HS-27A (cell line): ENCODE results near the gene CH25H.
"Not testable (repeated sequence)": the region's sequence is repeated elsewhere in the genome, so short reads cannot be mapped to it uniquely, and the experiment has no call there.

ENCODE experiments used
- DNase-seq: peaks from one replicate; pipeline ENCODE4 v3.0.0-alpha.2; 2012; ENCODE audit warnings: low read depth, missing footprints

The CH25H gene, protein sequence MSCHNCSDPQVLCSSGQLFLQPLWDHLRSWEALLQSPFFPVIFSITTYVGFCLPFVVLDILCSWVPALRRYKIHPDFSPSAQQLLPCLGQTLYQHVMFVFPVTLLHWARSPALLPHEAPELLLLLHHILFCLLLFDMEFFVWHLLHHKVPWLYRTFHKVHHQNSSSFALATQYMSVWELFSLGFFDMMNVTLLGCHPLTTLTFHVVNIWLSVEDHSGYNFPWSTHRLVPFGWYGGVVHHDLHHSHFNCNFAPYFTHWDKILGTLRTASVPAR

DNA sequence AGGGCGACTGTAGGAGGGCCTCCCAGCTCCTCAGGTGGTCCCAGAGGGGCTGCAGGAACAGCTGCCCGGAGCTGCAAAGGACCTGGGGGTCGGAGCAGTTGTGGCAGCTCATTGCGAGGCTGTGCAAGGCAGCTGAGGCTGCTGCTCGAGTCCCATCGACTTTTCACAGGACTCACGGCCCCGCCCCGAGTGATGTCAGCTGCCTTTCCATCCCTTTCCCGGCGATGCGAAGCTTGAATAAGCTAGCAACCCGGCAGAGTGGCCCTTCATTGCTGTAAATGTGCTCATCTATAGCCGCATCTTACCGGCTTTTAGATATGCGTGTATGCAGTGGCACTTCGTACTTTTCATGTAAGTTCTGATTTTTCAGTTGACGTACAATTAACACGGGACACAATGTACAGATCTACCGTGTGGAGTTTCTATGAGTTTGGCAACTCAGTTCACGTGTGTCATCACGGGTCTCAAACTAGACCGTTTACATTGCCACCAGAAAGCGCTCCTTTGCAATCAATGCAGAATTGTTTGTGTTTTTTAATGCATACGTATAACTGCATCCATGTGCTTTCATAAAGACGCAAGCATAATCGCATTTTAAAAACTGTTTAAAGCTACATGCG is at the start of gene CH25H:
Gene CH25H (minus strand): TSS at position 137 of the 620 bp plus-strand sequence. CDS start 25 bp downstream, at position 112.
- DNase-seq: no peak

DNA sequence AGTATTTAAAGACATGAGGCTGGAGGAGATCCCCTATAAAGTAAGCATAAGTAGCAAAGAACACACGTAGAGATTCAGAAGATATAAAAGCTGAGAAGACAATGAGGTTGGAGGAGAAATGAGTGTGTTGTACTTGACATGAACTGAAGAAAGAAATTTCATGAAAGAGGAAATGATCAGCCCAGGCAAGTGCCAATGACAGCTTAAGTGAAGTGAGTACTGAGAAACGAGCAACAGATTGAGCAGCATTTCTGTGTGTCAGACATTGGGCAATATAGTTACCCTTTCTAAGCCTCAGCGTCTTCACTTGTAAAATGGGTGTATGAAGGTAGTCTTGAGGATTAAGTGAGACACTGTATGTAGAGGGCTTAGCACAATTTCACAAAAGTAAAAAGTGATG is 49.2 kb upstream of the CH25H start:
- DNase-seq: no peak

DNA sequence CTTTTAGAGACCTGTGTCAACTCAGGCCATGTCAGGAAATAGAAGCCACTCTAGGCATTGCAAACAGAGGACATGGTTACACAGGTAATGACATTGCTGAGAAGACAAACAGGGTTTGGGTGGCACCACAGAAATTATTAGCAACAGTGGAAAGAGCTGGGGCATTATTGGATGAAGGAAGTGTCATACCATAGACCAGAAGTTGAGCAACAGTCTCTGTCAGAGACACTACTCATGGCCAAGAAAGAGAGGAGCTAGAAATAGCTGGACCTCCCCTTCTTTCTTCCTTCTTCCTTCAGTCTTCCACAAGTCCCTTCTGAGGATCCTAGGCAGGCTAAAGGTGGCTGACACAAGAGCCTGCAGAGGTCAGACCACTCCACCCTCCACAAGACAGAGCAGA is 48.7 kb upstream of the CH25H start:
- no peak for DNase-seq

DNA sequence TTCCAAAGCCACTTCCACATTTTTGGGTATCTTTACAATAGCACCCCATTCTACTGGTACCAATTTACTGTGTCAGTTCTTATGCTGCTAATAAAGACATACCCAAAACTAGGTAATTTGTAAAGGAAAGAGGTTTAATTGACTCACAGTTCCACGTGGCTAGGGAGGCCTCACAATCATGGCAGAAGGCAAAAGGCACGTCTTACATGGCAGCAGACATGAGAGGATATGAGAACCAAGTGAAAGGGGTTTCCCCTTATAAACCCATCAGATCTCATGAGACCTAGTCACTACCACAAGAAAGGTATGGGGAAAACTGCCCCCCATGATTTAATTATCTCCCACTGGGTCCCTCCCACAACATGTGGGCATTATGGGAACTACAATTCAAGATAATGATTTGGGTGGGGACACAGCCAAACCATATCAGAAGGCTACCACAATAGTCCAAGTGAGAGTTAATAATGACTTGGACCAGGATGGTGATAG is 48.0 kb upstream of the CH25H start:
- not testable (repeated sequence) for DNase-seq

DNA sequence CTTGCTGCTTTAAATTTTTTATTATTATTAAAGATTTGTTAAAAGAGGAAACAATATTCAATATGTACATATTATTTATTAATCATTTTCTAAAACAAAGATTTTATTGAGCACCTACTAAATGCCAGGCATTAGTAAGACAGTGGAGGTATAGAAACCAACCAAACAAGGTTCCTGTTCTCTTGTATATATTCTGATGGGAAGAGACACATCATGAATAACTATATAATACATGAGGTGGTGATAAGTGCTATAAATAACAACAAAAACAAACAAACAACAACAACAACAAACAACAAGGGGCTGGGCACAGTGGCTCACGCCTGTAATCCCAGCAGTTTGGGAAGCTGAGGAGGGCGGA is 45.1 kb upstream of the CH25H start:
- DNase-seq: no peak

DNA sequence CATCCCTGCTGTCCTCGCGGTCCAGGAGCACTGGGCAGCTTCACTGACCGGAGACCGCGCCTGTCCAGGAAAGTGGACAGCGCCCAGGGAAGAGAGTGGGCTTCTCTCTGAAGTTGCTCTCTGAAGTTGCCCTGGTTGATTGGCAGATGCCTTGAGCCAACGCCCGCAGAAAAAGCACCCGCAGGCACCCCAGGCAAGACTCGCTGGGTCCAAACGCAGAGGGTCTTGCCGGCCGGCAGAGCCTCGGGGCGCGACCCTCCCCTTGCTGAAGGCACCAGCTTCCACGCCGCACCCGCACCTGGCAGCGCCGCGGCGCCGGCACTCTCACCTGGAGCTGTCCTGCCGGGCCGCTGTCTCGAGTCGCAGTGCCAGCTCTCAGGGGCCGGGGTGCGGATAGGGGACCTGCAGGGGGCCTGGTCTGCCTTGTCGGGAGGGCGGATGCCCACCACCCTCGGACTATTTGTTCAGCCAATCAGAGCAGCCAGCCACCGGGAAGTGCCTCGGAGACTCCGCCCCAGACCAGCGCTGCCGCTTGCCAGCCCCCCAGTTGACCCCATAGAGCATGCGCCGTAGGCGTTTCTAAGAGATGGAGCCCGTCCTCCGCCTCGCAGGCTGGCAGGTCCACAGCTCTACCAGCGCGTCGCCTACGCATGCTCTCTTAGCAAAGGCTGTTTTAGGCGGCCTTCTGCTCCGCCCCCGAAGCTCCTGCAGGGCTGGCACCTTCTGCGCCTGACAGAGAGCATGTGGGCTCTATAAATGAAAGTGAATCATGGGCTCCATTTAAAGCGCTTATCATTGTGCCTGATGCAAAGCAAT is 44.5 kb upstream of the CH25H start, which contains the start of gene LIPA:
Gene LIPA (minus strand): TSS at position 367 of the 816 bp plus-strand sequence. CDS start 4,127 bp downstream, outside the sequence.
- peak; percentile 68 for DNase-seq

DNA sequence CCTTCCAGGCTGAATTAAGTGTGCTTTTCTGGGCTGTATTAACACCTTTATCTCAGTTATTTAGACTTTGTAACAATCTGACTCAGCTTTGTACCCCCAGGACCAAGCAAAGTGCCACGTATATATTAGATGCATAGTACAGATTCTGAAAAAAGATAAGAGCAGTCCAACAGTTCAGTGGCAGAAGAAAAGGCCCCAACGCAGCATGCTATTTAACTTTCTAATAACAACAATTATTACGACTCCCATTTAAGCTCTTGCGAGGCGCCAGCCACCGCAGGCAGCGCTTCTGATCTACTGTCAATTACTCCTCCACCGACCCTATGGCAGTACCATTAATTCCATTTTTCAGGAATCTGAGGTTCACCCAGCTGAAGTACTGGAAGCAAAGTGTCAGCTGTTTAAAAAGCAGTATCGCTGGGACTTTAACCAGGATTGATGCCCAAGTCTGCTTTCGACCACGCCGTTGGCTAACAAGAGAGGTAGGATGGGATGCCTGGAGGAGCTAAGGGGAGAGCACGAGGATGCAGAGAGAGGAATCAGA is 43.8 kb upstream of the CH25H start:
- no peak for DNase-seq

DNA sequence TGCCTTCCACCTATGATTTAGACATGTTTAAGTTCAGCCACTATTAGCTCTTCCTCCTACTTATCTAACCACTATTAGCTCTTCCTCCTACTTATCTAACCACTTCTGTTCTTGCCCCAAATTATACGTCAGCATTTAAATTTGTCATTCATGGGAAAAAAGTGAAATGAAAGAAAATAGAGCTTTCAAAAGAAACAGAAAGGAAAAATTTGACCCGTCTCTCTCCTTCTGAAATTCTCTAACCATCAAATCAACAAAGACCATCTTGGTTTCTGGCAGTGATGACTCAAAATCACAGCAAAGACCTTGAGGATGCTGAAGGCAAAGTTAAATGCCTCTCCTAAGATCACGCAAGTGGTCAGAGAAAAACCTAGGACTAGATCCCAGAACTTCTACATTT is 41.9 kb upstream of the CH25H start:
- no peak for DNase-seq

DNA sequence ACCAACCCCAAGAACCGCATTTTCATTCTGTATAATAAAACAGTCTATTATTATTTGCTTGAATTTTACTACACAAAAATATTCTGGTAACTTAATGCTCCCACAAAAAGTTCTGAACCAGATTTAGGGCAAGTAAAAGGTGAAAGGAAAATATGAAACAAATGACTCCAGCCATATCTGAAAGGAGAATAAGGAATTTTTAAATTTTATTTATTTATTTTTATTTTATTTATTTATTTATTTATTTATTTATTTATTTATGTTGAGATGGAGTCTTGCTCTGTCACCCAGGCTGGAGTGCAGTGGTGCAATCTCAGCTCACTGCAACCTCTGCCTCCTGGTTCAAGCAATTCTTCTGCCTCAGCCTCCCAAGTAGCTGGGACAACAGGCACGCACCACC is 40.5 kb upstream of the CH25H start:
- not testable (repeated sequence) for DNase-seq

DNA sequence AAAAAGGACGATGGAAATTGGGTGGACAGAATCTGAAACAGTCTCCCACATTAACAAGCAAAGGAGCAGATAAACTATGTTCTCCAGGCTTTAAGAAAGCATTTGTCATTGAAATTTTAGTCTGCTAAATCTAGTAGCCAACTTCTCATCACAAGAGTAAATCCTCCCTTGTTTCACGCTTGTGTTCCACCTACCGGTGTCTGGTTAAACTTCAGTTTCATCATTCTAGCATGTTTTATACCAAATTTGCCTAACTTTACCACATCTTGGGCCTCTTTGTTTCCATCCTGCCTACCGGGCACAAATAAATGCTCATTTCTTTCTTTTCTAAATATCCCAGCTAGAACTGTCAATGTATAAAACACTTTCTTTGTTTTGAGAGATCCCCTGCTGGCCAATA is 38.7 kb upstream of the CH25H start:
- no peak for DNase-seq

DNA sequence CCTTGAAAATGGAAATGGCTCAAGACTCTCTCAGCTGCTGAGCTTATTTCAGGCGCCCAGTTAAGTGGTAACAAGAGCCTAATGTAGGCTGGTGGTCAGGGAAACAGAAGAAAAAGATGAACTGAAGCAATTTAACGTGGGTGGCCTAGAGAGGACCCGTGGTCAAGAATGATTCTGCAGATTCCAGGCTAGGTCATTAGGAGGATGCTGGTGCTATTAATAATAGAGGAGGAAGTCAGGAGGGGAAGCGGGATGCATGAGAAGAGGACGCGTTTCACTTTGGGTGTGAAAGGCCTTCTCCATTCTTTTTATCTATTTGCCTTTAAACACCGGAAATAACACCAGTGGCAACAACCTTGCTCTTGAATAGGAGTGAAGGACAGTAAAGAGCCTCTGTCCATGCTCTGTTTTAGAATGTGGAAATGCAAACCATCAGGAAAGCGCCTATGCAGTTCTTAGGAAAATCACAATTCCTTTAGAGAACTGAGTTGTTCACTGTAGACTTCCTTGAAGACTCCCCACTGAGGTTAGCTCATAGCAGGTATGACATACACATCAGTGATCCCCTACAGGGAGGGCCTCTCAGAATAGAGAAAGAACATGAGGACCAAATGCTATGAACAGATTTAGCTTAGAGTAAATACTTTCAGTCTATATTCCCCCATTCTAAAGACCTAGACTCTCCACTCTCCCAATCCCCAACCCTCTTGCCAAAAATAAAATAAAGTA is 35.9 kb upstream of the CH25H start:
- no peak for DNase-seq

DNA sequence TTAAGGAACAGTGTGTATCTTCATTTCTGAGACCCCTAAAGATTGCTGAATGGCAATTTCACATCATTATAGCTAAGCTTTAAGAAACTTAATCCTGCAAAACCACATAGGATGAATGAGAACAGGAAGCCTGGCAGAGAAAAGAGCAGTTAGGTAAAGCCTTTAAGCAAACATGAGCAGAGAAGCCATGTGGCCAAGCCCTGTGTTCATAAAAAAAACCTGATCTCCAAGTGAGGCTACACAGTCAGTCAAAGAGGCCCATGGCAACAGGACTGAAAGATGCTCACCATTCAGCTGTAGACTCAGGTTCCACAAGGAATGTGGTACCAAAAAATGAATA is 35.2 kb upstream of the CH25H start:
- no peak for DNase-seq

DNA sequence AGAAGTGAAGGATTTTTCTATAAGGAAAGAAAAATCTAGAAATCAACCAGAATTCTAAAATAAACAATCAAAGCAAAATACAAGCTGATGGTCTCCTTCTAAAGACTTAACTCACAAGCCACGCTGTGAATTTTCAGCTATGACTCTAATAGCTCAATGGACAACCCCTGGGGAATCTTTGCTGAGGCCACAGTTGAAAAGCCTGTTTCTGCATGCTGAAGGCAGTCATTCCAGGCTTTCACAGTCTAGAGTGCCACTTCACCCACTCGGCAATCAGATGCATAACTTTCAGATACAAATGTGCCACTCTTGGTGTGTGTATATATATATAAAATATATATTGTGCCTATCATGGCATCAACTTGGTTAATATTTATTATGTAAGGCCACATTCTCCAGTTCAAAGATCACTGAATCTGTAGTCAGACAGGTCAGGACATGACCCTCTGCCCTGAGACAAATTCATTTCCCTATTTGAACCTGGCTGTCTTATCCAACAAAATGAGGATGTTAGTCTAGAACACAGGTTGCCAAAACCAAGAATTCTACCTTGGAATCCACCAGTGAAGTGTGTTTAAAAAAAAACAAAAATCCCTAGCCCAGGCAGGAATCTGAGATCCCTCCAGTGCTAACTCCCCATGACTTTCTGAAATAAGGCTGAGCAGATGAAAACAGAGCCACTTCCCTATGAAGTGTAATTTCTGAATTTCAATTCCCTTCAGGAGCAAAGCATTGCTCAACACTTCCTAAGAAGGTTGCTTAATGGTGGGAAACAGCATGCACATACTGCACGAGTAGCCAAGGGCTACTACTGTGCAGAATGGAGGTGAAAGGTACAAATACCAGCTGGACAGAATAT is 34.6 kb upstream of the CH25H start:
- no peak for DNase-seq

DNA sequence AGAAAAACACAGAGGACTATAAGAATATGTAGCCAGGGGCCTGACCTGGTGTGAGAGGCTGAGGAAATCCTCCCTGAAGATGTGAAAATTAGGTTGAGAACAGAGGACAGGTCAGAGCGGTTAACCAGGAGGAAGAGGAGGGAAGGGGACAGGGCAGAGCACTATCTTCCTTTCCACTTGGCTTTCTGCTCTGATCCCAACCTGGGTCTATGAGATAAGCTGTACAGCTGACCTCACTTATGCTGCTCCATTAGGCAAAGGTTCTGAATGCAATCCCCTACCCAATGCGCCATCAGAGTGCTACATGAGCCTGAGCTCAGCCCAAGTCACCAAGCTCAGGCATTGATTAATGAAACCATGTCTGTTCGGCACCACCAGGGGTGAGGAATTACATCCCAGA is 33.9 kb upstream of the CH25H start:
- no peak for DNase-seq

DNA sequence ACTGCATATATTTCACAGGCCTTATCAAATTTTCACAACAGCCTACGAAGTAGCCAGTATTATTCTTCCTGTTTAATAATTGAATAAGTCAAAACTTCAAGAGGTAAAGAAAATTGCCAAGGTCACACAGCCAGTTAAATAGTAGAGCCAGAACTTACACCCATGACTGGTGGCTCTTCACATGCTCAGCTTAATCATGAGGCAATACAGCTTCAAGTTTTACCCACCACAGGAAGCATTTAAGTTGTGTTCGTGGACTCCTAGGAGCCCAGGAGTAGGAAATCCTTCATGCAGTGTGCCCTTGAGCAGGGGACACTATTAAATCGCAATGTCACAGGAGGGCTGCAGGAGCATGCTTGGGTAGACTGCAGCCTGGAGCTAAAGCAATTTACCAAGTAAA is 33.4 kb upstream of the CH25H start:
- no peak for DNase-seq

DNA sequence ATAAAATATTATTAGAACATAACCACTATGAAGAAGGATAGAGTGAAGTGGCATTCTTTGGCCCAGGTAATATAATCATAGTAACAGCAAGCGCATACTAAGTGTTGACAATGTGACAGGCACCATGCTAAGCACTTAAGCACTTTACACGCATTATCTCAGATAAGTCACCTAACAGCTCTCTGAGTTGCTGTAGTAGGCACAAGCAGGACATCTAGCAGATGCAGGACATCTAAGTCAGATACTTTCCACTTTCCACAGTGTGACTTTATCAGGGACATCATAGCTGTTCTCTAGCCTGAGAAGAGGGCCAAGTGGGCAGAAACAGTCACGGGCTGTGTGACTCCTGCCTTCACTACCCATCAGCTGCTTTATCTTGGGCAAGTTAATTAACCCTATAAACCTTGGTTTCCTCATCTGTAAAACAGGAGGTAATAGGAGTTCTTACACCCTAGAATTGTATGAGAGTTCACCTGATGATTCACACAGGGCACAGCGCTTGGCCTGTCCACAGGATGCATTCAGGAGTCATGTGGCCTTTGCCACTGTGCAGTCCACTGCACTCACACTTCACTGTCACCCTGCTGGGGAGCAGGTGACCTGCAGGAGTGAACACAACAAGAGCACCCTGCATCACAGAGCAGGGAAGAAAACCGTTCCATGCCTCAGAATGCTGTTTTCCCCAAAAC is 32.0 kb upstream of the CH25H start:
- no peak for DNase-seq

DNA sequence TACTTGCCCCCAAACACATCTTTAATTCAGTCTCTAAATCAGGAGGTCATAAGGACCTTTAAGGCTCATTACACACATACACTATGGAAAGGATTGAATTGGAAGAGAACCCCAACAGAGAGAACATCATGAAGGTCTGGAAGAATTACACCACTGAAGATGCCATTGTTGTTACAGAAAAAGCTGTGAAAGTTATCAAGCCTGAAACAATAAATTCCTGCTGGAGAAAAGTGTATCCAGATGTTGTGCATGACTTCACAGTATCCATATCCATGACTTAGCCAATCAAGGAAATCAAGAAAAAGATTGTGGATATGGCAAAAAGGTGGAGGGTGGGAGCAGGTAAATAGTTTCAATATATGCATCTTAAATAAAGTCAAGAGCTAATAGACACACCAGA is 30.7 kb upstream of the CH25H start:
- no peak for DNase-seq

DNA sequence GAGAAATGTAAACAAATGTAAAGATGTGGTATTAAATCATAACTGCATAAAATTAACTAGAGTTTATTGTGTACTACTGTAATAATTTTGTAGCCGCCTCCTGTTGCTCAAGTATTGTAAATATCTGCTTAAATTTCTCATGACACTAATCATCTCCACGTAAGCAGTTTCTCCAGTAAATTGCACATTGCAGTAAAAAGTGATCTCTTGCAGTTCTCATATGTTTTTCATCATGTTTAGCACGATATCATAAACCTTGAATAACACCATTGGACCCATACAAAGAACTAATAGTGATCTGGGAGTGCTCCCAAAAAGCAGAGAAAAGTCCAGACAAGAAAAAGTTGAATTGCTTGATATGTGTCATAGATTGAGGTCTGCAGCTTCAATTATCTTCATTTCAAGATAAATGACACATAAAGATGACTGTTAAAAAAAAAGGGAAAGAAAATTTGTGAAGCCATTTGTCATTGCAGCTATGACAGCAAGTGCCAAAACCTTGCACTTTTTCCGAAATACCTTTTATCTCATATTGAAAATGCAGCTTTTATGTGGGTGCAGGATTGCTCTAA is 29.2 kb upstream of the CH25H start:
- no peak for DNase-seq

DNA sequence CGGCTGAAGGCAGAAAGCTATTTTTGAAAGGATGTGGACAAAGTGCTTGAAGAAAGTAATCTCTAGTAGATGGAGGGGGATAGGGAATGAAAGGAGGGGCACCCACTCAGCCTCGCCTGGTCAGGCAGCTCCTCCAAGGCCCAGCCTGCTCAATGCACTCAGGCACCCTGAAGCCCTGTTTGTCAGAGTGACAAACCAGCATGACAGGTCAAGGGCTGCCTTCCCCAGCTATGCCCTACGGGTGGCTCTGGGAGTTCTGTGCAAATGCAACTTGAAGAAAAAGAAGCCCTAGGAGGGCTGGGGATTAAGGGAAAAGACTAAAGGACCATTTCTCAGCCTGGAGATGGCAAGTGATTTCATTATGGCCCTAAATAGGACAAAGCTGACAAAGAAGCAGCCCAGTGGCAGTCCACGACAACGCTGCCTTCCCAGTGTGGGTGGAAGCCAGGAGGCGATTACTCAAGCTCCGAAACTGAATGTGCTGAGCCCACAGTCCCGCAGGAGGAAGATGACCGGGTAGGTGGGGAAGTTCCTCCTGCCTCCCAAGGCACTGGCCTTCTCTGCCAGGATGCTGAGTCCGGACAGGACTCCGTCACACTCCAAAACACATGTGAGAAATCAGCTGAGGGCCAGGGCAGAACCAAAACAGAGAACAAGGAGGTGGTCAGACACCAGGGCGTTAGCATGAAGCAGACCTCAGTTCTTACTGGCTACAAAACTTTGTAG is 28.1 kb upstream of the CH25H start:
- no peak for DNase-seq
